ENCODE measurements around the gene IVNS1ABP. TPM values are rescaled to one million over a fixed set of nuclear protein-coding genes. Genes with fewer than 3 reads are reported as not detected.

Gene IVNS1ABP
- total RNA-seq, 1 experiment from 2014 or later = 57.9 TPM

- H3K36me3 ChIP-seq (ENCODE audit: control insufficient read depth in 1 of 2, insufficient read depth in 2 of 2, low read length in 2 of 2) = peaks cover 11 to 15% of the 10 kb centered on the region in 2 experiments; a peak in 3 of 4 replicates
- no TSS peak for BruUV-seq (replicated peaks)
- no peaks in the 10 kb centered on the region for H3K9me3 ChIP-seq (ENCODE audit: control insufficient read depth in 1 of 2, insufficient read depth in 1 of 2, low read depth in 1 of 2, low read length in 2 of 2)
- H2AFZ ChIP-seq (ENCODE audit: low read depth, low read length, poor library complexity, severe bottlenecking) = no peak overlapping the region
- H3K9ac ChIP-seq (ENCODE audit: low read length) = no peak overlapping the region
- H3K27ac ChIP-seq (ENCODE audit: low read depth, low read length) = no peak overlapping the region
- no peak overlapping the region for H3K4me2 ChIP-seq (ENCODE audit: low read length)
- intact Hi-C loops (cut with micrococcal nuclease) = no loop called here
- H4K20me1 ChIP-seq (ENCODE audit: insufficient read depth) = no peaks in the 10 kb centered on the region
- TF ChIP-seq CEBPB (IDR thresholded peaks at IDR 0.05; ENCODE audit: low read depth) = no peak
- TF ChIP-seq, protein P1, sequence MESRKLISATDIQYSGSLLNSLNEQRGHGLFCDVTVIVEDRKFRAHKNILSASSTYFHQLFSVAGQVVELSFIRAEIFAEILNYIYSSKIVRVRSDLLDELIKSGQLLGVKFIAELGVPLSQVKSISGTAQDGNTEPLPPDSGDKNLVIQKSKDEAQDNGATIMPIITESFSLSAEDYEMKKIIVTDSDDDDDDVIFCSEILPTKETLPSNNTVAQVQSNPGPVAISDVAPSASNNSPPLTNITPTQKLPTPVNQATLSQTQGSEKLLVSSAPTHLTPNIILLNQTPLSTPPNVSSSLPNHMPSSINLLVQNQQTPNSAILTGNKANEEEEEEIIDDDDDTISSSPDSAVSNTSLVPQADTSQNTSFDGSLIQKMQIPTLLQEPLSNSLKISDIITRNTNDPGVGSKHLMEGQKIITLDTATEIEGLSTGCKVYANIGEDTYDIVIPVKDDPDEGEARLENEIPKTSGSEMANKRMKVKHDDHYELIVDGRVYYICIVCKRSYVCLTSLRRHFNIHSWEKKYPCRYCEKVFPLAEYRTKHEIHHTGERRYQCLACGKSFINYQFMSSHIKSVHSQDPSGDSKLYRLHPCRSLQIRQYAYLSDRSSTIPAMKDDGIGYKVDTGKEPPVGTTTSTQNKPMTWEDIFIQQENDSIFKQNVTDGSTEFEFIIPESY (IDR thresholded peaks at IDR 0.05; ENCODE audit: extremely low read depth, insufficient replicate concordance, low read length) = no peak
- no peak for TF ChIP-seq FOSL1 (IDR thresholded peaks at IDR 0.05; ENCODE audit: low read depth)
- no peak for TF ChIP-seq SP1 (IDR thresholded peaks at IDR 0.05; ENCODE audit: low read depth)
- TF ChIP-seq, protein P2, sequence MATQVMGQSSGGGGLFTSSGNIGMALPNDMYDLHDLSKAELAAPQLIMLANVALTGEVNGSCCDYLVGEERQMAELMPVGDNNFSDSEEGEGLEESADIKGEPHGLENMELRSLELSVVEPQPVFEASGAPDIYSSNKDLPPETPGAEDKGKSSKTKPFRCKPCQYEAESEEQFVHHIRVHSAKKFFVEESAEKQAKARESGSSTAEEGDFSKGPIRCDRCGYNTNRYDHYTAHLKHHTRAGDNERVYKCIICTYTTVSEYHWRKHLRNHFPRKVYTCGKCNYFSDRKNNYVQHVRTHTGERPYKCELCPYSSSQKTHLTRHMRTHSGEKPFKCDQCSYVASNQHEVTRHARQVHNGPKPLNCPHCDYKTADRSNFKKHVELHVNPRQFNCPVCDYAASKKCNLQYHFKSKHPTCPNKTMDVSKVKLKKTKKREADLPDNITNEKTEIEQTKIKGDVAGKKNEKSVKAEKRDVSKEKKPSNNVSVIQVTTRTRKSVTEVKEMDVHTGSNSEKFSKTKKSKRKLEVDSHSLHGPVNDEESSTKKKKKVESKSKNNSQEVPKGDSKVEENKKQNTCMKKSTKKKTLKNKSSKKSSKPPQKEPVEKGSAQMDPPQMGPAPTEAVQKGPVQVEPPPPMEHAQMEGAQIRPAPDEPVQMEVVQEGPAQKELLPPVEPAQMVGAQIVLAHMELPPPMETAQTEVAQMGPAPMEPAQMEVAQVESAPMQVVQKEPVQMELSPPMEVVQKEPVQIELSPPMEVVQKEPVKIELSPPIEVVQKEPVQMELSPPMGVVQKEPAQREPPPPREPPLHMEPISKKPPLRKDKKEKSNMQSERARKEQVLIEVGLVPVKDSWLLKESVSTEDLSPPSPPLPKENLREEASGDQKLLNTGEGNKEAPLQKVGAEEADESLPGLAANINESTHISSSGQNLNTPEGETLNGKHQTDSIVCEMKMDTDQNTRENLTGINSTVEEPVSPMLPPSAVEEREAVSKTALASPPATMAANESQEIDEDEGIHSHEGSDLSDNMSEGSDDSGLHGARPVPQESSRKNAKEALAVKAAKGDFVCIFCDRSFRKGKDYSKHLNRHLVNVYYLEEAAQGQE (IDR thresholded peaks at IDR 0.05; ENCODE audit: low read depth) = no peak
- no peak for TF ChIP-seq YY1 (IDR thresholded peaks at IDR 0.05; ENCODE audit: extremely low read depth, insufficient replicate concordance, low read depth, low read length)
- no peak for TF ChIP-seq SIN3A (IDR thresholded peaks at IDR 0.05; ENCODE audit: low read depth)
- no peak for TF ChIP-seq EZH2phosphoT487 (IDR thresholded peaks at IDR 0.05; ENCODE audit: borderline replicate concordance)
- TF ChIP-seq POLR2A (IDR thresholded peaks at IDR 0.05; ENCODE audit: borderline replicate concordance, extremely low read depth, insufficient read depth, insufficient read length) = no peak
- no peak for TF ChIP-seq ZNF274 (IDR thresholded peaks at IDR 0.05; ENCODE audit: low read depth, low read length)
- TF ChIP-seq JUND (IDR thresholded peaks at IDR 0.05) = no peak
- TF ChIP-seq TCF7L2 (IDR thresholded peaks at IDR 0.05; ENCODE audit: borderline replicate concordance, extremely low read depth, insufficient read depth, insufficient read length) = no peak
- TF ChIP-seq, protein P3, sequence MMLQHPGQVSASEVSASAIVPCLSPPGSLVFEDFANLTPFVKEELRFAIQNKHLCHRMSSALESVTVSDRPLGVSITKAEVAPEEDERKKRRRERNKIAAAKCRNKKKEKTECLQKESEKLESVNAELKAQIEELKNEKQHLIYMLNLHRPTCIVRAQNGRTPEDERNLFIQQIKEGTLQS (IDR thresholded peaks at IDR 0.05) = no peak
- no peak for TF ChIP-seq EZH2 (IDR thresholded peaks at IDR 0.05)
- TF ChIP-seq, protein P4, sequence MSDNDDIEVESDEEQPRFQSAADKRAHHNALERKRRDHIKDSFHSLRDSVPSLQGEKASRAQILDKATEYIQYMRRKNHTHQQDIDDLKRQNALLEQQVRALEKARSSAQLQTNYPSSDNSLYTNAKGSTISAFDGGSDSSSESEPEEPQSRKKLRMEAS (IDR thresholded peaks at IDR 0.05) = no peak
- no peak for TF ChIP-seq ELF1 (IDR thresholded peaks at IDR 0.05; ENCODE audit: borderline replicate concordance, low read depth)
- no peak for TF ChIP-seq SRF (IDR thresholded peaks at IDR 0.05; ENCODE audit: low read depth)
- TF ChIP-seq EGR1 (IDR thresholded peaks at IDR 0.05; ENCODE audit: low read depth) = no peak
- TF ChIP-seq POLR2AphosphoS5 (IDR thresholded peaks at IDR 0.05; ENCODE audit: low read depth, low read length) = no peak
- no peak for TF ChIP-seq ZFX (IDR thresholded peaks at IDR 0.05)
- POLR2A ChIA-PET = no interaction called here
- no peak overlapping the region for H3K4me3 ChIP-seq (replicated peaks in 1 of 2; ENCODE audit: low read depth in 1 of 2, low read length in 2 of 2)
- RAD21 ChIA-PET (ENCODE audit: low non-redundant PET in 1 of 2, low total read pairs in 2 of 2, uncharacterized antibody in 2 of 2, unreplicated experiment in 2 of 2) = no interaction called here
- H3K27me3 ChIP-seq (ENCODE audit: insufficient read depth, low read length) = no peaks in the 10 kb centered on the region
- no peaks in the 10 kb centered on the region for H3K4me1 ChIP-seq (ENCODE audit: control insufficient read depth in 1 of 2, insufficient read depth in 2 of 2, low read length in 2 of 2)
- CTCF ChIA-PET = interaction anchor here (0.7 kb wide), 1 partner anchor 26 kb away, joined by 3 read pairs; no protein-coding TSS in a partner anchor
- no peaks in the 10 kb centered on the region for H3K9me2 ChIP-seq (ENCODE audit: insufficient read depth)
- ATAC-seq (no peak), DNase-seq (ENCODE audit: low read depth, low spot score) (no peak)
- H3K79me2 ChIP-seq (ENCODE audit: insufficient read depth, low read length) = no peaks in the 10 kb centered on the region
These were observed 25.4 kb downstream of the IVNS1ABP start for GRCh38 chr1:185291652-185292051.

Measured in HCT116 (cell line).